HEK293 (cell line): ENCODE data around the gene TMEM234.

Experiments
- CTCF ChIP-seq: fragments of 450-650 bp; formaldehyde crosslinking; IDR thresholded peaks from 2 replicates; pipeline ENCODE4 v1.5.1; 2016; ENCODE audit warnings: missing biosample characterization, missing genetic modification characterization
- ZNF24 ChIP-seq: fragments of 450-650 bp; formaldehyde crosslinking; IDR thresholded peaks from 2 replicates; pipeline ENCODE4 v1.5.1; 2016; ENCODE audit warnings: missing biosample characterization, missing genetic modification characterization
- ZNF248 ChIP-seq: fragments of 450-650 bp; formaldehyde crosslinking; IDR thresholded peaks from 2 replicates; pipeline ENCODE4 v1.5.1; 2017; ENCODE audit warnings: missing biosample characterization, missing genetic modification characterization
- ZNF521 ChIP-seq: fragments of 450-650 bp; formaldehyde crosslinking; IDR thresholded peaks from 2 replicates; pipeline ENCODE4 v1.5.1; 2017; ENCODE audit warnings: missing biosample characterization, mild to moderate bottlenecking, missing genetic modification characterization
- ZNF561 ChIP-seq: fragments of 450-650 bp; IDR thresholded peaks from 2 replicates; pipeline ENCODE4 v1.5.1; 2018; ENCODE audit warnings: missing biosample characterization, missing genetic modification characterization, borderline replicate concordance
- ZNF624 ChIP-seq: fragments of 450-650 bp; formaldehyde crosslinking; IDR thresholded peaks from 2 replicates; pipeline ENCODE4 v1.5.1; 2017; ENCODE audit warnings: missing biosample characterization, missing genetic modification characterization
- ZNF626 ChIP-seq: fragments of 450-650 bp; sonication (Bioruptor Pico); formaldehyde crosslinking; IDR thresholded peaks from 2 replicates; pipeline ENCODE4 v1.5.1; 2018; ENCODE audit warnings: missing biosample characterization, missing genetic modification characterization, inconsistent platforms
- ZNF670 ChIP-seq: fragments of 450-650 bp; formaldehyde crosslinking; IDR thresholded peaks from 2 replicates; pipeline ENCODE4 v1.5.1; 2016; ENCODE audit warnings: missing biosample characterization, missing genetic modification characterization, low read depth

DNA sequence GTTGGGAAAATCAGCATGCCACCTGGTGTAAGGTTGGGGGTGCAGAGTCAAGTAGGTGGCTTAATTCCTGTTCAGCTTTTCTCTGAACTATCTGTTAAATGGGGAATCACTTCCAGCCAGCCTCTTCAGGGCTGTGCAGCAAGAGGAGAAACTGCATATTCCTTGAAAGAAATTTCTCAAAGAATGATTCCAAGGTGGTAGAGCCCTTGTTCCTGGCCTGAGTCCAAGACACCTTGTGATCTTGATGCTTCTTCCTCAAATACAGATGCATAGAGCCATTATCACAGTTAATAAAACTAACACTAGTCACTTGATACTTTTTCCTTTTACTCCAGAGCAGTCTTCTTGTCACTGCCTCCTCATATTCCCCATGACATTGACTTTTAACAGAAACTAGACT, 37.5 kb downstream of the TMEM234 start:
- TF ChIP-seq ZNF561 (tag by site-specific recombination), result no peak
- no peak for TF ChIP-seq CTCF (tag by site-specific recombination)
- TF ChIP-seq ZNF24 (tag by site-specific recombination), result no peak
- TF ChIP-seq ZNF670 (tag by site-specific recombination), result no peak
- no peak for TF ChIP-seq ZNF624
- no peak for TF ChIP-seq ZNF248 (tag by site-specific recombination)
- TF ChIP-seq ZNF521 (tag by site-specific recombination), result no peak
- TF ChIP-seq ZNF626 (tag by site-specific recombination), result no peak
